Lung (tissue), 12 donors: ENCODE results near the gene CPPED1. TPM values are rescaled to one million over a fixed set of nuclear protein-coding genes. Genes with fewer than 3 reads are reported as not detected.

Experiments used
- ATAC-seq: fragments of 200-7000 bp; cut with Tn5 transposase; one replicate; pipeline ENCODE4 v1.9.1; 2020; ENCODE audit warnings: moderate number of reproducible peaks; ENCODE audit not compliant: insufficient read depth, low FRiP score
- DNase-seq, 3 donors: peaks; one replicate each; pipeline ENCODE4 v3.0.0-alpha.2; 2013 to 2017
- H3K27ac ChIP-seq, 2 donors: one replicate each; pipeline ENCODE4 v1.5.1; 2013; ENCODE audit warnings: mild to moderate bottlenecking in 2 of 2, moderate library complexity in 2 of 2, control low read depth in 1 of 2, inconsistent platforms in 1 of 2, low read depth in 1 of 2, low read length in 1 of 2
- H3K27me3 ChIP-seq, 3 donors: one replicate each; pipeline ENCODE4 v1.5.1; 2013; ENCODE audit warnings: low read length in 2 of 3; ENCODE audit not compliant: control insufficient read depth in 3 of 3, insufficient read depth in 3 of 3
- H3K36me3 ChIP-seq, 4 donors: one replicate each; pipeline ENCODE4 v1.5.1; 2013; ENCODE audit warnings: low read length in 4 of 4, mild to moderate bottlenecking in 1 of 4, moderate library complexity in 1 of 4; ENCODE audit not compliant: control insufficient read depth in 4 of 4, insufficient read depth in 4 of 4
- H3K4me1 ChIP-seq, 5 donors: one replicate each; pipeline ENCODE4 v1.5.1; 2013; ENCODE audit warnings: low read length in 5 of 5, mild to moderate bottlenecking in 2 of 5, moderate library complexity in 1 of 5; ENCODE audit not compliant: control insufficient read depth in 5 of 5, insufficient read depth in 5 of 5
- H3K4me3 ChIP-seq: one replicate; pipeline ENCODE4 v1.5.1; 2013; ENCODE audit warnings: mild to moderate bottlenecking, control low read depth, moderate library complexity
- H3K9ac ChIP-seq, 2 donors: one replicate each; pipeline ENCODE4 v1.5.1; 2013; ENCODE audit warnings: low read length in 2 of 2, control low read depth in 1 of 2; ENCODE audit not compliant: insufficient read depth in 1 of 2
- H3K9me3 ChIP-seq, 4 donors: one replicate each; pipeline ENCODE4 v1.5.1; 2013; ENCODE audit warnings: low read length in 3 of 4, mild to moderate bottlenecking in 1 of 4, moderate library complexity in 1 of 4; ENCODE audit not compliant: control insufficient read depth in 4 of 4, insufficient read depth in 3 of 4
- CTCF ChIP-seq: IDR thresholded peaks from 2 replicates; pipeline ENCODE4 v1.5.1; 2012; ENCODE audit warnings: mild to moderate bottlenecking; ENCODE audit errors: control extremely low read depth, extremely low read depth
- WGBS, 2 donors: extraction: QIAGEN DNeasy Blood & Tissue Kit; methylation state at CpG; one replicate each; pipeline ENCODE4 v1.1.7; 2013; 5-methylcytosine and 5-hydroxymethylcytosine counted together
- polyA plus RNA-seq, 2 donors: library from polyadenylated mRNA; stranded (reverse); fragments of 200-250 nt; gene quantifications; one replicate each; pipeline ENCODE4 v1.2.1, GENCODE V29; 2013
- total RNA-seq, 2 donors: library from RNA; depleted of rRNA in 1 of 2; stranded (reverse); fragments of >200 nt in 1 of 2; gene quantifications; one replicate each; pipeline ENCODE4 v1.2.1, GENCODE V29; 2014 to 2021
- donor health status: control.
- donor health status: control.
- donor health status: Bipolar disorder and iron deficiency.
- donor health status: healthy.
- donor health status: DM: yes; HTN: yes; CAD: no.

Gene CPPED1
- total and polyA plus RNA-seq, 4 donors, result 9.8 to 32.5 (median 14.2) TPM

- no peak for ATAC-seq
- no peak for TF ChIP-seq CTCF
Observed at GRCh38 chr16:12781777-12782176, 21.9 kb downstream of the CPPED1 start.

GRCh38 chr16:12780467-12780866, 23.2 kb downstream of the CPPED1 start:
- Histone ChIP-seq H3K4me3 (no peak overlapping the region), H3K27ac (no peak overlapping the region), H3K9ac (no peak overlapping the region), H3K4me1 (no peaks in the 10 kb centered on the region), H3K9me3 (peaks cover 0 to 3% (median 1%) of the 10 kb centered on the region in 4 donors), H3K27me3 (no peaks in the 10 kb centered on the region), H3K36me3 (peaks cover 0 to 9% (median 3%) of the 10 kb centered on the region in 4 donors)
- no peak for TF ChIP-seq CTCF
- ATAC-seq (no peak), DNase-seq (no peak)
- 95 to 98% methylated on average over 2 of the region's 2 CpGs for WGBS, 2 donors

More at GRCh38 chr16:12781777-12782176, 21.9 kb downstream of the CPPED1 start:
- DNase-seq, result no peak
- H3K9ac ChIP-seq, result no peak overlapping the region
- peaks cover 0 to 9% (median 3%) of the 10 kb centered on the region in 4 donors for H3K36me3 ChIP-seq
- H3K27ac ChIP-seq, result no peak overlapping the region
- 90 to 93% methylated on average over 8 of the region's 8 CpGs for WGBS, 2 donors
- no peaks in the 10 kb centered on the region for H3K27me3 ChIP-seq
- peaks cover 0 to 3% (median 1%) of the 10 kb centered on the region in 4 donors for H3K9me3 ChIP-seq
- H3K4me3 ChIP-seq, result no peak overlapping the region
- H3K4me1 ChIP-seq, result no peaks in the 10 kb centered on the region

GRCh38 chr16:12778726-12779125, 25.0 kb downstream of the CPPED1 start:
- H3K4me3 ChIP-seq, result no peak overlapping the region
- no peaks in the 10 kb centered on the region for H3K4me1 ChIP-seq
- peaks cover 0 to 14% (median 3%) of the 10 kb centered on the region in 4 donors for H3K36me3 ChIP-seq
- DNase-seq (no peak), ATAC-seq (no peak)
- WGBS, 2 donors, result 95% methylated on average over 2 of the region's 2 CpGs
- peaks cover 0 to 1% (median under 1%) of the 10 kb centered on the region in 4 donors for H3K9me3 ChIP-seq
- no peaks in the 10 kb centered on the region for H3K27me3 ChIP-seq
- H3K27ac ChIP-seq, result no peak overlapping the region
- no peak for TF ChIP-seq CTCF
- H3K9ac ChIP-seq, result no peak overlapping the region

- no peak overlapping the region for H3K4me3 ChIP-seq
- 82 to 95% methylated on average over 4 of the region's 4 CpGs for WGBS, 2 donors
- peaks cover 0 to 10% (median 1%) of the 10 kb centered on the region in 4 donors for H3K36me3 ChIP-seq
Observed at GRCh38 chr16:12775656-12776236, 27.9 kb downstream of the CPPED1 start.

More at GRCh38 chr16:12775656-12776236, 27.9 kb downstream of the CPPED1 start:
- no peak for TF ChIP-seq CTCF
- Histone ChIP-seq H3K9ac (no peak overlapping the region), H3K4me1 (no peaks in the 10 kb centered on the region), H3K27me3 (no peaks in the 10 kb centered on the region), H3K27ac (no peak overlapping the region), H3K9me3 (no peaks in the 10 kb centered on the region)
- no peak for DNase-seq
- ATAC-seq, result no peak
